GM19351 (cell line): ENCODE measurements around the gene COBLL1.

Source experiments
- ATAC-seq: cut with Tn5 transposase; IDR thresholded peaks from one replicate; pipeline ENCODE4 v1.9.1; 2021; ENCODE audit warnings: mild to moderate bottlenecking, moderate library complexity; ENCODE audit not compliant: unreplicated experiment

The COBLL1 gene

DNA sequence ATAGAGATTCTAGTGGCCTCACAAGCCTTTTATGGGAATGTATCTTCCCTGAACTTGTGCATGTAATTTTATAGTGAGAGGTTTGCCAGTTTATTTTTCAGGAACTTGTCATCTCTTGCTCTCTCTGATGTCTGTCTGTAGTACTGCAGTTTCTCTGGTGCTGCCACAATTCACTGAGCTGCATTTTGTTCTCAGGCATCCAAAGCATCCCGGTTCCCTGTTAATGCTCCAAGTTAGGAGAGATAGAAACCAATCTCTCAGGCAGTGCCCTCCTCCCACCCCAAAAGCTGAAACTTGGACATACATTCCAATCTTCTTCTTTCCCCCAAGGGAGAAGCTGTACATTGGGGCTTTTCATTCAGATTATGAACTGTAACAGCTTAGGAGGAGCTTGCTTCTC, 190.3 kb downstream of the COBLL1 start:
- no peak for ATAC-seq

DNA sequence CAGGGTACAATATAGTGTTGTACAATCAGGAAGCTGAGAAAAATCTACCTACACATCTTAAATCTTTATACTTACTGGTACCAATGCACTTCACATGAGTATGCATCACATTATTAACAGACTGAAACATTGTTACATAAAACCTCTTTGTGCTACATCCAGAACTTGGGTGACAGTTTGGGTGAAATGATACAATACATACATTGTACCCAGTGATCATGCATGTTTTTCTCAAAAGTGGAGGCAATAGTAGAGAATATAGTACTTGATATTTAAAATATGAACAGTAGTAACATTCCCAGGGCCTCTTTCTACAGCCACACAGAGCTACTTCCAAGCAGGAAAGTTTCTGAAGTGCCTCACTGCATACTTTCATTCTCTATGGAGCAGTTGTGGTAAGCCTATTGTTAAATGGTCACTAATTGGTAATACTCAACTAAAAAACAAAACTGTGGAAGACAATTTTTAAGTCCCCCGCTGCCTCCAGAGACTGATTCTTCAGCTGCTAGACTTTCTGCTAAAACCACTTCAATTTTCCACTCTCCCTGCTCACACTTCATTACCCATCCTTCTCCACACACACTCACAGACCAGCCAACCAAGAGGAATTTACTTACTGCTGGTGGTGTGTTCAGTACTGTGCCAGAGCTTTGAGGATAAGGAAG, 197.5 kb downstream of the COBLL1 start:
- no peak for ATAC-seq

DNA sequence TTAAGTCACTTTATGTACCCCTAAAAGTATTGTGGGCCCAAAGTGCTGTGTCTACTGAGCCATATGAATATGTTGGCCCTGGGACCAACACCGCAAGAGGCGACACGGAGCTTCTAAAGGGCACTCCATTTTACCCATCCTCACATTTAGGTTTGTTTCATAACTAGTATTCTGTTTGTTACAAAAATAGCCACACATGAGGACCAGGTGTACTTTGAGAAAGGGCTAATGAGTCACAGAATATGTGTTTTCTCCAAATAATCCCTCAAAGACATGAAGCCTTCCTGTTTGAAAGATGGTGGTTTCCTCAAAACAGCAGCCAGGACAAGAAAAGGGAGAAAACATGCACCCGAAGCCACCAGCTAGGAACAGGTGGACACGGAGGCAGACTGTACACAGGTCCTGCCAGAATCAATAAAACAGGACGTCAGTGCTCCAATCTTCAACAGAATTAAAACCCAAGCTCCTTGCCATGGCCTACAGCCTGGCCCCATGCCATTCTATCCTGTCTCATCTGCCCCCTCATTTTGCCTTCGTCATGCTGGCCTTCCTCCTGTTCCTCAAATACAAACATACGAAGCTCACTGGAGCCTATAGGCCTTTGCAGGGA, 198.6 kb downstream of the COBLL1 start:
- ATAC-seq: no peak

DNA sequence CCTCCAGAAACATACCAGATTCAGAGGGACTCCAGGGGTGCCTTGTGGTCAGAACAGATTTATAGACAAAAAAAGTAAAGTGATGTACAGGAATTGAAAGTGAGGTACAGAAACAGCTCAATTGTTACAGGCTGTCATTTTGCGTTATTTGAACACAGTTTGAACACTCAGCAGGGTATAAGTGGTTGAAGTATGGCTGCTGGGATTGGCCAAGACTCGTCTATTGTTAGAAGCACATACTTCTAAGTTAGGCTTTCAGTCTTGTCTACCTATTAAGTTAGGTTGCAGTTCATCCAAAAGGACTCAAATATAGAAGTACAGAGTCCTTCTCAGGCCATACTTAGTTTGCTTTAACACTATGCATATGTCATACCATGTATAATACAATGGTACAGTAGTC, 199.4 kb downstream of the COBLL1 start:
- ATAC-seq: no peak
